Activated naive CD4-positive, alpha-beta T cell treated with anti-CD3 and anti-CD28 coated beads, Interleukin-2, amount 50 U/mL, for 24 hours (primary cell): ENCODE results near the gene RERE.

Source experiments
- H3K27ac Mint-ChIP-seq: one replicate; pipeline ENCODE4 v1.8.0; 2021; ENCODE audit warnings: mild to moderate bottlenecking, mixed read lengths
- H3K27me3 Mint-ChIP-seq: one replicate; pipeline ENCODE4 v1.8.0; 2021; ENCODE audit warnings: mixed read lengths
- H3K36me3 Mint-ChIP-seq: one replicate; pipeline ENCODE4 v1.8.0; 2021; ENCODE audit warnings: mixed read lengths
- H3K4me1 Mint-ChIP-seq: one replicate; pipeline ENCODE4 v1.8.0; 2021; ENCODE audit warnings: mixed read lengths
- H3K4me3 Mint-ChIP-seq: one replicate; pipeline ENCODE4 v1.8.0; 2021; ENCODE audit warnings: mild to moderate bottlenecking, mixed read lengths
- H3K9me3 Mint-ChIP-seq: one replicate; pipeline ENCODE4 v1.8.0; 2021; ENCODE audit warnings: mixed read lengths

Gene RERE

GRCh38 chr1:8312235-8313218 is 504.9 kb downstream of the RERE start:
- Mint-ChIP-seq H3K4me3 (no peak overlapping the region), H3K4me1 (peaks cover 15% of the 10 kb centered on the region), H3K36me3 (no peaks in the 10 kb centered on the region), H3K27me3 (peaks cover 9% of the 10 kb centered on the region), H3K27ac (no peak overlapping the region), H3K9me3 (no peaks in the 10 kb centered on the region)

DNA sequence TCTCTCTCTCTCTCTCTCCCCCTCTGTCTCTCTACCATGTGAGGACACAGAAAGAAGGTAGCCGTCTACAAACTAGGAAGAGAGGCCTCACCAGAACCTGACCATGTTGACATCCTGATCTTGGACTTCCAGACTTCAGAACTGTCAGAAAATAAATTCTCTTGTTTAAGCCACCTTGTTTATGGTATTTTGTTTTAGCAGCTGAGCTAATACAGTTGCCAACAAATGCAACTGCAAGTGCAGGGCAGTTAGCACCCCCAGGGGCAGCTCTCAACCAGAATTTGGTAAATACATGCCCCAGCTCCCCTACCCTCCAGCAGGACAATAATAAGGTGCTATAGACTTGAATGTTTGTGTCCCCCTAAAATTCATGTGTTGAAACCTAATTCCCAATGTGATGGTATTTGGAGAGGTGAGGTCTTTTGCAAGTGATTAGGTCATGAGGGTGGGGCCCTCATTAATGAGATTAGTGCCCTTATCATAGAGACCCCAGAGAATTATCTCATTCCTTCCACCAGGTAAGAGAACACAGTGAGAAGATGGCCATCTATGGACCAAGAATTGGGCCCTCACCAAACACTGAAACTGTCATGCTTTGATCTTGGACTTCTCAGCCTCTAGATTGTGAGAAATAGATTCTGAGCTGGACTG is 506.2 kb downstream of the RERE start:
- Mint-ChIP-seq H3K36me3 (no peaks in the 10 kb centered on the region), H3K4me1 (peaks cover 13% of the 10 kb centered on the region), H3K27me3 (peaks cover 6% of the 10 kb centered on the region), H3K27ac (no peak overlapping the region), H3K9me3 (no peaks in the 10 kb centered on the region), H3K4me3 (no peak overlapping the region)

DNA sequence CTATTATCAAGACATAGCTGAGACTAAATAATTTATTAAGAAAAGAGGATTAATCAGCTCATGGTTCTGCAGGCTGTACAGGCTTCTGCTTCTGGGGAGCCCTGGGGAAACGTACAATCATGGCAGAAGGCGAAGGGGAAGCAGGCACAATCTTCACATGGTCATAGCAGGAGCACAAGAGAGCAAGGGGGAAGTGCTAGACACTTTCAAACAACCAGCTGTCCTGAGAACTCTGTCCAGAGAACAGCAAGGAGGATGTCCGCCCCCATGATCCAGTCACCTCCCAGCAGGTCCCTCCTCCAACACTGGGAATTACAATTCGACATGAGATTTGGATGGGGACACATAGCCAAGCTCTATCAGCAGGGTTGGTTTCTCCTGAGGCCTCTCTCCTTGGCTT is 509.8 kb downstream of the RERE start:
- Mint-ChIP-seq H3K4me3 (no peak overlapping the region), H3K27me3 (peaks cover 3% of the 10 kb centered on the region), H3K27ac (no peak overlapping the region), H3K36me3 (no peaks in the 10 kb centered on the region), H3K4me1 (no peaks in the 10 kb centered on the region), H3K9me3 (no peaks in the 10 kb centered on the region)

DNA sequence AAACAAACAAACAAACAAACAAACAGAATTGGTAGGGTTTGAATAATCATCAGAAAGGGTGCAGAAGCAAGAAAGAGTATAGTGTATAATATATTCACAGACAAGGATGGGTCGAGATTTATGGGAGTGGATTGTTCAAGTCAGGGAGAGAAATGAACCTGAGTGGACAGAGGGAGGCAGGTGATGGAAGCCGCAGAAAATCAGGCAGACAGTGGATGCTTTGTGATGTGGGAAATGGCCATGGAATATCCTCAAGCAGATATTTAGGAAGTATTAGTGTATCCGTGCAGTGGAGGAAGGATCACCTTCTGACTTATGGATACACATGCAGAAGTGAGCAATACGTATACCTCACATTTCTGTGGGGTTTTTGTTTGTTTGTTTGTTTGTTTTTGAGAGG is 513.6 kb downstream of the RERE start:
- no peaks in the 10 kb centered on the region for H3K4me1 Mint-ChIP-seq
- no peak overlapping the region for H3K4me3 Mint-ChIP-seq
- no peak overlapping the region for H3K27ac Mint-ChIP-seq
- H3K27me3 Mint-ChIP-seq: peaks cover 4% of the 10 kb centered on the region
- H3K36me3 Mint-ChIP-seq: no peaks in the 10 kb centered on the region
- no peaks in the 10 kb centered on the region for H3K9me3 Mint-ChIP-seq

GRCh38 chr1:8303141-8303540 is 514.3 kb downstream of the RERE start:
- Mint-ChIP-seq H3K4me1 (no peaks in the 10 kb centered on the region), H3K27ac (no peak overlapping the region), H3K4me3 (no peak overlapping the region), H3K9me3 (no peaks in the 10 kb centered on the region), H3K36me3 (no peaks in the 10 kb centered on the region), H3K27me3 (peaks cover 4% of the 10 kb centered on the region)
